C4-2B (cell line): ENCODE measurements around the gene NOXO1.

Experiments
- CTCF ChIP-seq: fragments of 450-650 bp; conservative IDR thresholded peaks from 2 replicates; pipeline ENCODE4 v1.5.1; 2017; ENCODE audit warnings: mild to moderate bottlenecking
- ZFX ChIP-seq: fragments of 450-650 bp; IDR thresholded peaks from 2 replicates; pipeline ENCODE4 v1.6.1; 2017

- no peak for TF ChIP-seq CTCF
- no peak for TF ChIP-seq ZFX
Observed at GRCh38 chr16:2008631-2009163, 27.4 kb upstream of the NOXO1 start.
